K562 (cell line): ENCODE data around the gene DVL2. TPM values are rescaled to one million over a fixed set of nuclear protein-coding genes. Genes with fewer than 3 reads are reported as not detected.

ENCODE experiments used
- BHLHE40 ChIP-seq: IDR thresholded peaks from 2 replicates; pipeline ENCODE4 v1.6.1; 2011; ENCODE audit warnings: low read length, improper control_type of control experiment
- FUS ChIP-seq: fragments of 200-400 bp; formaldehyde crosslinking; optimal IDR thresholded peaks from 2 replicates; pipeline ENCODE3; 2017; ENCODE audit warnings: low read depth, low read length
- HBP1 ChIP-seq: fragments of 450-650 bp; formaldehyde crosslinking; IDR thresholded peaks from 2 replicates; pipeline ENCODE4 v1.4.0; 2022; ENCODE audit warnings: missing genetic modification characterization
- KDM5B ChIP-seq: fragments of 200-600 bp; sonication (generic); IDR thresholded peaks from 2 replicates; pipeline ENCODE4 v1.6.1; 2012; ENCODE audit warnings: low read depth, mild to moderate bottlenecking, moderate library complexity, low read length, control low read depth, inconsistent platforms; ENCODE audit not compliant: insufficient replicate concordance
- PPARD ChIP-seq: fragments of 250-450 bp; sonication (Bioruptor Pico); IDR thresholded peaks from 2 replicates; pipeline ENCODE4 v1.8.0; 2022; ENCODE audit warnings: inconsistent platforms, mild to moderate bottlenecking, moderate library complexity
- TAF9B ChIP-seq: fragments of 450-650 bp; IDR thresholded peaks from 2 replicates; pipeline ENCODE4 v1.6.1; 2018; ENCODE audit warnings: mild to moderate bottlenecking; ENCODE audit not compliant: partially characterized antibody
- ZBTB2 ChIP-seq: fragments of 450-650 bp; IDR thresholded peaks from 2 replicates; pipeline ENCODE4 v1.6.1; 2016; ENCODE audit warnings: antibody characterized with exemption
- ZBTB40 ChIP-seq, 2 experiments: fragments of 450-650 bp in 1 of 2; sonication (generic) in 1 of 2; formaldehyde crosslinking in 1 of 2; IDR thresholded peaks; 2 replicates each; pipeline versions ENCODE4 v1.7.1 to v1.9.0; 2016 to 2022; ENCODE audit warnings: inconsistent platforms in 1 of 2, mild to moderate bottlenecking in 1 of 2, missing genetic modification reagents in 1 of 2
- ZBTB8A ChIP-seq: fragments of 450-650 bp; IDR thresholded peaks from 2 replicates; pipeline ENCODE4 v1.6.1; 2018; ENCODE audit warnings: mild to moderate bottlenecking, moderate library complexity; ENCODE audit not compliant: partially characterized antibody
- ZNF764 ChIP-seq: fragments of 250-450 bp; sonication (Bioruptor Pico); IDR thresholded peaks from 2 replicates; pipeline ENCODE4 v1.4.0; 2020; ENCODE audit warnings: low read depth, mild to moderate bottlenecking, moderate library complexity
- polyA plus RNA-seq, 8 experiments: library from polyadenylated mRNA; depleted of rRNA in 4 of 8; stranded (reverse) in 5 of 8; unstranded in 3 of 8; fragments of >200 nt; fragmentation: Nextera tagmentation in 2 of 8; fragmentation: Illumina TruSeq in 1 of 8; extraction: Ambion mirVana in 2 of 8; extraction: Trizol in 1 of 8; gene quantifications; 2 replicates each; pipeline versions ENCODE4 v1.2.1 to v1.2.3, GENCODE V29; 2011 to 2014; ENCODE audit warnings: inconsistent platforms in 1 of 8, missing spikeins in 1 of 8
- total RNA-seq, 7 experiments: library from RNA; depleted of rRNA in 6 of 7; stranded (reverse); fragments of >200 nt in 6 of 7; fragmentation: Illumina TruSeq in 2 of 7; extraction: Trizol in 2 of 7; gene quantifications; 2 replicates each; pipeline versions ENCODE4 v1.2.1 to v1.2.3, GENCODE V29; 2011 to 2021; ENCODE audit warnings: low replicate concordance in 1 of 7

DVL2 gene
- total and polyA plus RNA-seq, 9 of the 15 experiments (the other 6 are each of a cell fraction or from before 2014, with no cell fraction given) = 1.3 to 49.5 (median 24.3) TPM

DNA sequence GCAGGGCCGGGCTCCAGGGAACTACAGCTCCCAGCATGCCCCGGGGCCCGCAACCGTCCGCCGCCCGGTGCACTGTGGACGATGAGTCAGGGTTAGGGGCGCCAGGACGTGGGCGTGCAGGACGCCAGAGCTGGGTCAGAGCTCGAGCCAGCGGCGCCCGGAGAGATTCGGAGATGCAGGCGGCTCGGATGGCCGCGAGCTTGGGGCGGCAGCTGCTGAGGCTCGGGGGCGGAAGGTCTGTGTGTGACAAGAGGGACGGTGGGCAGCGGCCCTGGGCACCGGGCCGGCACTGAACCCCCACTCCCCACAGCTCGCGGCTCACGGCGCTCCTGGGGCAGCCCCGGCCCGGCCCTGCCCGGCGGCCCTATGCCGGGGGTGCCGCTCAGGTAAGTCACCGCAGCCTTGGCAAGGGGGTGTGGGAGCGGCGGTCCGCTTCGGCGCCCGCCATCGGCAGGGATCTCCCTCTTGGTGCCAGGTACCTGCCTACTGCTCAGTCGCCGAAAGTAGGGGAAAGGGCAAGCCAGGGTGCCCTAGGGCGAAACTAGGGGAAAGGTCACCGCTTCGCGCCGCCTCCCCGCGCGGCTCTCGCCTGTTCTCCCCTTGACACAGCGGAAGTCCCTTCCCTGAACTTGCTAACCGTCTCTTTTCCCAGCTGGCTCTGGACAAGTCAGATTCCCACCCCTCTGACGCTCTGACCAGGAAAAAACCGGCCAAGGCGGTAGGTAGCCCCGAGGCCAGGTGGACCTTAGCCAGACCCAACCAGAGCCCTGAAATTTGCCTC lies 14.3 kb downstream of the DVL2 start, which contains the start of the genes ACADVL and DLG4 (continued):
- TF ChIP-seq HBP1 (no peak), KDM5B (peak; percentile 58), BHLHE40 (peak; percentile 52), ZNF764 (no peak), FUS (no peak), ZBTB8A (no peak), ZBTB40 (IDR thresholded peaks at IDR 0.05) (no peak), ZBTB40 (CRISPR knock-in tag; IDR thresholded peaks at IDR 0.05) (no peak), PPARD (CRISPR knock-in tag) (no peak), TAF9B (no peak), ZBTB2 (no peak)
